GM03348 (cell line): ENCODE data around the gene HOXB2.

Source experiments
- DNase-seq: peaks from one replicate; pipeline ENCODE4 v3.0.0; 2012; ENCODE audit warnings: low spot score

HOXB2 gene

GRCh38 chr17:48552466-48553189, 7.7 kb upstream of the HOXB2 start:
- no peak for DNase-seq

GRCh38 chr17:48551596-48552465, 6.9 kb upstream of the HOXB2 start:
- no peak for DNase-seq

- DNase-seq: no peak
Observed at GRCh38 chr17:48551214-48551555, 6.3 kb upstream of the HOXB2 start.

GRCh38 chr17:48550502-48551213, 5.7 kb upstream of the HOXB2 start:
- no peak for DNase-seq

GRCh38 chr17:48549914-48550501, 5.1 kb upstream of the HOXB2 start:
- no peak for DNase-seq

- DNase-seq: no peak
Observed at GRCh38 chr17:48549281-48549630, 4.3 kb upstream of the HOXB2 start.

GRCh38 chr17:48548523-48549280, 3.8 kb upstream of the HOXB2 start:
- no peak for DNase-seq

- DNase-seq: peak; percentile 62
Observed at GRCh38 chr17:48547808-48548522, 3.1 kb upstream of the HOXB2 start.

- peak; percentile 52 for DNase-seq
Observed at GRCh38 chr17:48546924-48547807, 2.3 kb upstream of the HOXB2 start.

- DNase-seq: no peak
Observed at GRCh38 chr17:48546137-48546923, 1.4 kb upstream of the HOXB2 start.

GRCh38 chr17:48545539-48545938, 630 bp upstream of the HOXB2 start:
- DNase-seq: no peak

- peak; percentile 90 for DNase-seq
Observed at GRCh38 chr17:48544349-48545021, 424 bp downstream of the HOXB2 start.

GRCh38 chr17:48543854-48544348, 1.0 kb downstream of the HOXB2 start:
- DNase-seq: peak; percentile 55

- no peak for DNase-seq
Observed at GRCh38 chr17:48543107-48543853, 1.6 kb downstream of the HOXB2 start.

- DNase-seq: no peak
Observed at GRCh38 chr17:48542698-48543106, 2.2 kb downstream of the HOXB2 start.

GRCh38 chr17:48542114-48542656, 2.7 kb downstream of the HOXB2 start:
- DNase-seq: no peak

- DNase-seq: peak; percentile 89
Observed at GRCh38 chr17:48541577-48542113, 3.3 kb downstream of the HOXB2 start.
